GM19023 (cell line): ENCODE data around the gene PWWP2A.
"Not testable (repeated sequence)": the region's sequence is repeated elsewhere in the genome, so short reads cannot be mapped to it uniquely, and the experiment has no call there.

Experiments used
- ATAC-seq: cut with Tn5 transposase; IDR thresholded peaks from one replicate; pipeline ENCODE4 v1.9.1; 2021; ENCODE audit warnings: mild to moderate bottlenecking, moderate library complexity; ENCODE audit not compliant: unreplicated experiment

Gene PWWP2A

DNA sequence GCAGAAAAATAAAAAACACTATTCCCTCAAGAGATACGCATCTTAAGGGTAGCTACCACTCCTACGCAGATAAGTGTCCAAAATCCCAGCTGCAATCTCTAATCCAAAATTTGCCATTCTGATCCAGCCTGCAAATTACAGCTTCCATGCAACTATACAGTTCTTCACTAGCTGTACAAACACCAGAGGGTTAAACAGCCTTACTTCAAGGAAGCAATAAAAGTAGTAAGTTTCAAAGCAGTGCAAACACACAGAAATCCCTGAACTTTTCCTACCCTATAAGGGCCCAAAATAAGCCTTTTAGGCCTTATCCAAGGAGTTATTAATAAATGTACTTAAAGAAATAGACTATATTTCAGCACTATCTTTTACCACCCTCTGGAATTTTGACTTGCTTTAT, 39.5 kb downstream of the PWWP2A start:
- no peak for ATAC-seq

DNA sequence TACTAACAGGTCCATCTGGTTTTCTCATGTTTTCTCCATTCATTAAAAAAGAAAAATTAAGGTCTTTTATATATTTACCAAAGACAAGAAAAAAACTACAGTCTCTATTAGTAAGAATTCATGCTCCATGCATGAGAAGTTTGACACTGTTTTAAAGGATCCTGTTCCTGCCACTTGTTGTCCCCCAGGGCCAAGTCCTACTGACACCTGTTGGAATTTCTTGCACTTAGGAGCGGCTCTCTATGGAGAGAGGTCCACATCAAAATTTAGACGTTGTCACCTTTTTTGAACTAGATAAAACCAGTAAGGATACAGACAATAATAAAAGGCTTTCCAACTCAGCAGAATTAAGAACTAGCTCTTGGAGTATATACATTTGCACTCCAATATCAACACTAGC, 42.3 kb downstream of the PWWP2A start:
- no peak for ATAC-seq

DNA sequence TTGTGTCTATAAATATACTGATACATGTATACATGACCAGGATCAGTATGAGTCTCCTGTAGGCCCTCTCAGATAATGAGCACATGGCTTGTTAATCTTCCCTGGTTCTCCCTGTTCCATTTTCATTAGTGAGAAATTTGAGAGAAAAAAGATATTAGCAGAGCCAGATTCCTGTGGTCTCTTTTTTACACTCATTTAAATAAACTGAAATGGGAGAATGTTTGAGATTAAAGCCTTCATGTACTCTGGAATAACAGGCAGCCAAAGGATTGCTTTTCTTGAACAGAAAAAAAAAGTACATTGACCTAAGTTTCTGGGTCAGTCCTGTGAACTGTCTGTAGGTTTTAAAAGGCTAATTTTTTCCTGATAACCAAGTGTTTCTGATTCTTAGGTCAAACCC, 44.2 kb downstream of the PWWP2A start:
- no peak for ATAC-seq

DNA sequence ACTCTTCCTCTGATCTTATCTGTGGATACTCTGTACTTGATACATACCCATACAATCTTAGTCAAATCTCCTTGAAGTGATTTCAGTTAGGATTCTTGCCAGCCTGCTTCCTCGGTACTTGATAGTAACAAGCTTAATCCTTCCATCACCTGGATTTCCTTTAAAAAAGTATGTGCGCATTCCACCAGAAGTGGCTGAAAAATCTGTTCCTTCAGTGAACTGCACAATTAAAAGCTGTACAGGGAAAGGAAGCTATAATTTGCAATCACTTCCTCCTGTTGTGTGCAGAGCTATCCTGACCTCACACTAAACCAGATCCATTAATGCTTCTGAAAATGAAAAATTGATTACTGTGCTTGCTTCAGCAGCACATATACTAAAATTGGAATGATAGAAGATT, 47.3 kb downstream of the PWWP2A start:
- ATAC-seq, result no peak

GRCh38 chr5:160071516-160071915, 47.7 kb downstream of the PWWP2A start:
- ATAC-seq, result no peak

DNA sequence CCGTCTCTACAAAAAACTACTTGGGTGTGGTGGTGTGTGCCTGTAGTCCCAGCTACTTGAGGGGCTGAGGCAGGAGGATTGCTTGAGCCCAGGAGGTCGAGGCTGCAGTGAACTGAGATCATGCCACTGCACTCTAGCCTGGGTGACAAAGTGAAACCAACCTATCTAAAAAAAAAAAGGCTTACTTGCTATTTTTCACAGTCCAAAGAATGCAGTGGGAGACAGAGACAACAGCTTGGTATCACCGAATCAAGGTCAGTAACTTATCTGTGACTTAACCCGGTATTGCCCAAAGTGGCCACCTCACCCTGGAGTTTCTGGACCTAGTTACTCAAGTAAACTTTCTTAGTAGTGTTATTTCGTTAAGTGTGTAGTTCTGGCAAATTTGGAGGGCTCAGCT, 50.1 kb downstream of the PWWP2A start:
- not testable (repeated sequence) for ATAC-seq

DNA sequence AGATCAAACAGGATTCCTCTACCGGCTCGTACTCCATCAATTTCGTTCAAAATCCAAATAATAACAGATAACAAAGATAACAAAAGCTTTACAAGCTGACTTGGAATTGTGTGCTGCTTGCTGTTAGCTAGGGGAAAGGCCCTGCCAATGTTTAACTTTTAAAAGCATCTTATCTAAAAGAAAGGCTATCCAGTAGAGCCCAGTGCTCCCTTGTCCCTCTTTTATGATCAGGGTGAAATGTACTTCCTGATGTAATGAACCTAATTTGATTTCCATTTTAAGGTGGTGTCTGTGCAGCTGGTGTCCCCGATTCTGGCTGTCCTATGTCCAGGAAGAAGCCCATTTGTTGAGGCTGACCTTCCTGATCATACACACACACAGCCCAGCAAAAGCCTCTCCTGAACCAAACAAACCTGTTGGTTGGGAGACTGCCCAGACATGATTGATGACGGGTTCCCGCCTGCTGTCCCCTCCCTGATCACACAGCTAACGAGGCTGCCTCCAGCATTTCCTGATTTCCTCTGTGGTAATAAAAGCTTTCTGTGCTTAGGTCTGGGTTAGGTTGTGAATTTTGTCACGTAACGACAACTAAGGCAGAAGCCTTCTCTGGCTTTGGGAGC, 54.1 kb downstream of the PWWP2A start:
- ATAC-seq, result no peak

- ATAC-seq, result no peak
These were observed 54.8 kb downstream of the PWWP2A start for GRCh38 chr5:160064417-160064810.

DNA sequence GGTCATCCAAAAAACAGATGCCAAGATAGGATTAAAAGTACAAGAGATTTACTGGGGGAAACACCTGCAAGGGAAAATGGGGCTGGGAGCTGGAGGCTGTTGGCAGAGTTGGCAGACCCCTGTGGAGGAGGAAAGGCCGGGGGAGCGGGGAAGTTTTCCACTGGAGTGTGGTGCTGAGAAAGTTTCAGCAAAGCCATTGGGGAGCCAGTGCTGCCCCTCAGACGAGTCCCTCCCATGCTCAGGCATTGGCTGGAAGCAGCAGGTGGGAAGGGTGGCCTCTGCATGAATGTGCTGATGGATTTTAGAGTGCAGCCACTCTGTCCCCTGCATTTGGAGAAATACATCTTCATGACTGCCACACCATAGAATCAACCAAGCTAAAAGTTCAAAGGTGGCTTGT, 57.5 kb downstream of the PWWP2A start:
- ATAC-seq, result no peak

DNA sequence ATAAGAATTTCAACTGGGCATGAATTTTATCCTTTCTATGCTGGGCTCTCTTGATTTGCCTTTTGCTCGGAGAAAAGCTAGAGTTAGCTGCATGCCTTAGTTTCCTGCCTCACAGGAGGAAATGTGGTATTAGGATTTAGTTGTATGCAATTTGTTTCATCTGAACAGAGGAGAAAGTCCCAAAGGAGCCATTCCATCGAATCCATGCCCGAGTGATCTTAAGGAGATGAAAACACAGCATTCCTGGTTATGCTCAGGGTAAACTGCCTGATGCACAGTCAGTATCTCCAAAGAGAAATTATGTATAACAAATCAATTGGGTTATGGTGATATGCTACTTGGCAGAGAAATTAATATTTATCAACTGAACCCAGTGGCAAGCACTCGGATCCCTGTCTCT, 59.2 kb downstream of the PWWP2A start:
- no peak for ATAC-seq

GRCh38 chr5:160057256-160057655, 62.0 kb downstream of the PWWP2A start:
- no peak for ATAC-seq

- ATAC-seq, result no peak
These were observed 64.4 kb downstream of the PWWP2A start for GRCh38 chr5:160054831-160055230.

GRCh38 chr5:160054047-160054446, 65.2 kb downstream of the PWWP2A start:
- no peak for ATAC-seq

GRCh38 chr5:160049099-160049498, 70.2 kb downstream of the PWWP2A start:
- no peak for ATAC-seq

GRCh38 chr5:160048131-160048530, 71.1 kb downstream of the PWWP2A start:
- no peak for ATAC-seq

DNA sequence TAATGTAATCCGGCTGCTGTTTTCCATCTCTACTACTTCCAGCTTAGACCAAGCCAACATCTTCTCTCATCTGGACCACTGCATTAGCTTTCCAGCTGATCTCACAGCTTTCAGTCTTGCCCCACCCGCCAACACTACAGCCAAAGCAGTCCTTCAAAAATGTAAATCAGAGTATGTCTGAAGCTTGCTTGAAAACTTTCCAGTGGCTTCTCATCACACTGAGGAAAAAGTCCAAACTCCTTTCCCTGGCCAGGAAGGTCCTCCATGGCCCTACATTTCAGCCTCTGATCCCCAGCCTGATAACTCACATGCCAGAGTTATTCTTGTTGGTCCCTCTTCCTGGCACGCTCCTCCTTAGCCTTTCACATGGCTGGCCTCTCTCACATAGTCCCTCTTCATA, 71.8 kb downstream of the PWWP2A start:
- ATAC-seq, result no peak

DNA sequence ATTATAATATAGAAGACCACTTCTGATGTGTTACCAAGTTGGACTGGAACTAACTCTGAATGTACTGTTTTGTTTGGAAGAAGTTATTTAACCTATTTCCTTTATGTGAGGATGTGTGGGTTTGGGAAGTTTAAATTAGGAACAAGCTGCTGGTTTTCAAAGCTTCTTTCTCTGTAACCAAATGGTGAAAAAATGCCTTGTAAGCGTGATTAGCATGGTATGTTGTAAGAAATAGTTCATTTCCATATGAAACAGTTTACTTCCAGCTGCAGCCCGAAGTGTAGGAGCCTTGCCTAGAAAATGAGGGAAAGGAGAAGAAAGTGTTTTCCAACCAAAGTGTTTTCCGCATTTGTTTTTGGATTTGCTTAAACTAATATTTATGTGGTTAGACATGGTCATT, 74.3 kb downstream of the PWWP2A start:
- no peak for ATAC-seq

DNA sequence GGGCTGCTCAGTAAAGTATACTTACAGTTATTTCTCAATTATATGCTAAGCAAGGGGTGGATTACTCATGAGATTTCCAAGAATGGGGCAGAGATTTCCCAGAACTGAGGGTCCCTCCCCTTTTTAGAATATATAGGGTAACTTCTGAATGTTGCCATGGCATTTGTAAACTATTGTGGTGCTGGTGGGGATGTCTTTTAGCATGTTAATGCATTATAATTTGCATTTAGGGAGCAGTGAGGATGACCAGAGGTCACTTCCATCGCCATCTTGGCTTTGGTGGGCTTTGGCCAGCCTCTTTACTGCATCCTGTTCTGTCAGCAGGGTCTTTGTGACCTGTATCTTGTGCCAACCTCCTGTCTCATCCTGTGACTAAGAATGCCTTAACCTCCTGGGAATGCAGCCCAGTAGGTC, 74.9 kb downstream of the PWWP2A start:
- no peak for ATAC-seq

DNA sequence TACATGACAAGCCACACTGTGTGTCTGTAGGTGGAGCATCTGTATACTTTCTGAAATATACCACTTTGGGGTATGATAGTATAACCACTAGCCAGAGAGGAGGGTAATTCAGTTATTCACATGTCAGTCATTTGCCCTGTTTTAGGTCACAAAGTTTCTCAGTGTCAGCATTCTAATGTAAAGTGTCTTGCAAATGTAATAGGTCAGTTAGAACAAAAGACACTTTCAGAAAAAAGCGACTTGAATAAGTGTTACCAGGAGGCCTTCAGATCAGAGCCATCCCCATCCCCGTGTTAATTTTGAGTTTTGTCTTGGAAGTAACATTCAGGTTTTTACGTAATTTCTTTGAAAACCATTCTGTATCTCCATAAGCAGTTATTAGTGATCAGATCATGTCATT, 76.6 kb downstream of the PWWP2A start:
- ATAC-seq, result no peak
